AG08395 (cell line): Measurements from ENCODE around the gene VWF.

Experiments
- DNase-seq: peaks from one replicate; pipeline ENCODE4 v3.0.0; 2012; ENCODE audit warnings: mixed read lengths, low spot score

VWF gene

GRCh38 chr12:6058481-6059161 lies 65.8 kb downstream of the VWF start:
- DNase-seq, result no peak

- no peak for DNase-seq
Measured at GRCh38 chr12:6057700-6058099, 66.8 kb downstream of the VWF start.

- DNase-seq, result no peak
Measured at GRCh38 chr12:6056406-6057240, 67.8 kb downstream of the VWF start.

- DNase-seq, result peak; percentile 35
Measured at GRCh38 chr12:6053541-6053940, 70.9 kb downstream of the VWF start.

GRCh38 chr12:6052940-6053329 lies 71.5 kb downstream of the VWF start:
- peak; percentile 67 for DNase-seq

- no peak for DNase-seq
Measured at GRCh38 chr12:6052206-6052939, 72.1 kb downstream of the VWF start.

- no peak for DNase-seq
Measured at GRCh38 chr12:6049992-6050391, 74.5 kb downstream of the VWF start.

GRCh38 chr12:6049587-6049986 lies 74.9 kb downstream of the VWF start:
- DNase-seq, result no peak

GRCh38 chr12:6047249-6048237 lies 76.9 kb downstream of the VWF start:
- DNase-seq, result peak; percentile 77

GRCh38 chr12:6046511-6047180 lies 77.8 kb downstream of the VWF start:
- no peak for DNase-seq

- no peak for DNase-seq
Measured at GRCh38 chr12:6045438-6045837, 79.0 kb downstream of the VWF start.

GRCh38 chr12:6044082-6044481 lies 80.4 kb downstream of the VWF start:
- no peak for DNase-seq

GRCh38 chr12:6042446-6042845 lies 82.0 kb downstream of the VWF start:
- no peak for DNase-seq

GRCh38 chr12:6041891-6042290 lies 82.6 kb downstream of the VWF start:
- no peak for DNase-seq

GRCh38 chr12:6040815-6041214 lies 83.7 kb downstream of the VWF start:
- DNase-seq, result no peak

GRCh38 chr12:6039894-6040601 lies 84.4 kb downstream of the VWF start:
- DNase-seq, result peak; percentile 84

GRCh38 chr12:6038160-6038559 lies 86.3 kb downstream of the VWF start:
- peak; percentile 56 for DNase-seq

GRCh38 chr12:6037459-6037858 lies 87.0 kb downstream of the VWF start:
- DNase-seq, result no peak

GRCh38 chr12:6036509-6036908 lies 88.0 kb downstream of the VWF start:
- DNase-seq, result no peak

- DNase-seq, result no peak
Measured at GRCh38 chr12:6034596-6034995, 89.9 kb downstream of the VWF start.
